Measurements from ENCODE around the gene PODNL1. TPM values are rescaled to one million over a fixed set of nuclear protein-coding genes. Genes with fewer than 3 reads are reported as not detected.
"Not testable (repeated sequence)": the region's sequence is repeated elsewhere in the genome, so short reads cannot be mapped to it uniquely, and the experiment has no call there.

Gene PODNL1
- polyA plus RNA-seq, 6 donors from 2014 or later = not detected

GRCh38 chr19:13981021-13981420 is 42.8 kb upstream of the PODNL1 start:
- Mint-ChIP-seq H3K36me3 (peaks cover 0 to 7% of the 10 kb centered on the region in 2 donors), H3K27ac (peak overlapping the region in 3 of 6 donors; percentile 39 to 57 (median 56)), H3K9me3 (no peaks in the 10 kb centered on the region), H3K4me3 (peak overlapping the region in 4 of 8 donors; percentile 12 to 76 (median 46)), H3K4me1 (peaks cover 24 to 46% (median 41%) of the 10 kb centered on the region in 3 donors), H3K27me3 (peaks cover 0 to 5% (median 0%) of the 10 kb centered on the region in 3 donors)
- ATAC-seq (ENCODE audit: low read depth in 2 of 2) (no peak), DNase-seq (no peak)

GRCh38 chr19:13980340-13980739 is 42.1 kb upstream of the PODNL1 start:
- Mint-ChIP-seq H3K27ac (no peak overlapping the region), H3K36me3 (peaks cover 0 to 14% of the 10 kb centered on the region in 2 donors), H3K27me3 (peaks cover 0 to 5% (median 0%) of the 10 kb centered on the region in 3 donors), H3K4me1 (peaks cover 24 to 45% (median 39%) of the 10 kb centered on the region in 3 donors), H3K4me3 (peak overlapping the region in 1 of 8 donors; percentile 77), H3K9me3 (no peaks in the 10 kb centered on the region)
- no peak for ATAC-seq (ENCODE audit: low read depth in 2 of 2)
- DNase-seq = no peak

DNA sequence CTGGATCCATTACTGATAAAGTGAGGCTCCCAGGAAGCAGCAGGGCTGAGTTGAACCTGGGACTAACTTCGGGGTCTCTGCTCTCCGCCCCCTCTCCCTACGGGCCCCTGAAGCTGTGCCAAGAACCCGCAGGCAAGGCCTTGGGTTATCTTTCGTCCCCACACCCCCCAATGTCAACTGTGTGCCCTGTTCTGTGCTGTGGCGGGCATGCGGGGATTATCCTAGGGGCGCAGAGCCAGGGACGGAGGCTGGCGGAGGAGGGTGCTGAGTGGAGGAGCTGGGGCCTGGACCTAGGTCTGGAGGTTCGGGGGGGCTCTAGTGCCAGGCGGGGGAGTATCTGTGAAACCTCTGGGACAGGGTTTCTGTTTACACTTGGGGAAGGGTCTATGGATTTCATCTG is 41.5 kb upstream of the PODNL1 start:
- ATAC-seq (ENCODE audit: low read depth in 2 of 2) (no peak), DNase-seq (no peak)
- H3K27me3 Mint-ChIP-seq = peaks cover 0 to 5% (median 0%) of the 10 kb centered on the region in 3 donors
- H3K27ac Mint-ChIP-seq = peak overlapping the region in 2 of 6 donors; percentile 15 to 86
- no peaks in the 10 kb centered on the region for H3K9me3 Mint-ChIP-seq
- peaks cover 0 to 14% of the 10 kb centered on the region in 2 donors for H3K36me3 Mint-ChIP-seq
- H3K4me3 Mint-ChIP-seq = peak overlapping the region in 7 of 8 donors; percentile 15 to 81 (median 57)
- peaks cover 21 to 40% (median 37%) of the 10 kb centered on the region in 3 donors for H3K4me1 Mint-ChIP-seq

DNA sequence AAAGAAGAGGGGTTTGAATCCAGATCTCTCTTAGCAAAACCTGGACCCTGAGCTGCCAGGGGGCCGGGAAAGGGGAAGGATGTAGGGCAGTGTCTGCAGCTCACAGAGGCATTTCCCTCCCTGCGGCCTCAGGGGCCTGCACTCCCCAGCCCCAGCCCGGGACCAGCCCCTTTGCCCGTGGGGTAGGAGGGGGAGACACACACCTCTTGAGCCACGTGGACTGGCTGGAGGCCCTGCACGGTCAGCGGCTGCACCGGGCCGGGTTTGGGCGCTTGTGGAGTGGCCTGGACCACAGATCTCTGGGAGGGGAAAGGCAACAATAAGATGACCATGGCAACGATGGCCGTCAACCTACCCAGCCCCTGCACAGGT is 41.0 kb upstream of the PODNL1 start:
- peak overlapping the region in 6 of 8 donors; percentile 42 to 81 (median 62) for H3K4me3 Mint-ChIP-seq
- peaks cover 0 to 5% (median 0%) of the 10 kb centered on the region in 3 donors for H3K27me3 Mint-ChIP-seq
- ATAC-seq (ENCODE audit: low read depth in 2 of 2) = peak; percentile 38 to 52
- H3K9me3 Mint-ChIP-seq = no peaks in the 10 kb centered on the region
- peaks cover 0 to 18% of the 10 kb centered on the region in 2 donors for H3K36me3 Mint-ChIP-seq
- no peak overlapping the region for H3K27ac Mint-ChIP-seq
- peaks cover 25 to 44% (median 34%) of the 10 kb centered on the region in 3 donors for H3K4me1 Mint-ChIP-seq
- DNase-seq = no peak

GRCh38 chr19:13978351-13979243 is 40.4 kb upstream of the PODNL1 start:
- Mint-ChIP-seq H3K27me3 (peaks cover 0 to 5% (median 0%) of the 10 kb centered on the region in 3 donors), H3K9me3 (no peaks in the 10 kb centered on the region), H3K4me3 (peak overlapping the region in 6 of 8 donors; percentile 57 to 82 (median 75)), H3K36me3 (peaks cover 0 to 20% of the 10 kb centered on the region in 2 donors), H3K27ac (peak overlapping the region in 1 of 6 donors; percentile 77), H3K4me1 (peaks cover 29 to 47% (median 37%) of the 10 kb centered on the region in 3 donors)
- peak; percentile 51 to 63 for ATAC-seq (ENCODE audit: low read depth in 2 of 2)
- no peak for DNase-seq

DNA sequence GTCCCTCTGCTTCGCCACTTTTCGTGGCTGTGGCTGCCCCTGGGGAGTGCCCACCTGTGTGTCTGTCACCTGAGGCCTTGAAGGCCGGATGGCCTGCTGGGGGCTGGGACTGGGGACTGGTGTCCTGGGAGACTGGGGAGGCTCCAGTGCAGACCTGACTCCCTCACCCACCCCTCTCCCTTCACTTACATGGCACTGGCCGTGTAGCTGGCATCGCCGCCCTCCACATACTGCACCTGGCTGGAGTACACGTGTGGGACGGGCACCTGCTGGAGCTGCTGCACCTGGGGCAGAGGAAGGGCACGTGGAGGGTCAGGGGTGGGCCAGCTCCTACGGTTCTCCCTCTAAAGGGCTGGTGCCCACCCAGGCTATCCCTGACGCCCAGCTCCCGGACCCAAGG is 39.6 kb upstream of the PODNL1 start:
- H3K27ac Mint-ChIP-seq = peak overlapping the region in 2 of 6 donors; percentile 41 to 77
- H3K27me3 Mint-ChIP-seq = peaks cover 0 to 5% (median 0%) of the 10 kb centered on the region in 3 donors
- DNase-seq (no peak), ATAC-seq (ENCODE audit: low read depth in 2 of 2) (no peak)
- peak overlapping the region in 5 of 8 donors; percentile 12 to 82 (median 73) for H3K4me3 Mint-ChIP-seq
- no peaks in the 10 kb centered on the region for H3K9me3 Mint-ChIP-seq
- peaks cover 0 to 20% of the 10 kb centered on the region in 2 donors for H3K36me3 Mint-ChIP-seq
- peaks cover 29 to 44% (median 35%) of the 10 kb centered on the region in 3 donors for H3K4me1 Mint-ChIP-seq

DNA sequence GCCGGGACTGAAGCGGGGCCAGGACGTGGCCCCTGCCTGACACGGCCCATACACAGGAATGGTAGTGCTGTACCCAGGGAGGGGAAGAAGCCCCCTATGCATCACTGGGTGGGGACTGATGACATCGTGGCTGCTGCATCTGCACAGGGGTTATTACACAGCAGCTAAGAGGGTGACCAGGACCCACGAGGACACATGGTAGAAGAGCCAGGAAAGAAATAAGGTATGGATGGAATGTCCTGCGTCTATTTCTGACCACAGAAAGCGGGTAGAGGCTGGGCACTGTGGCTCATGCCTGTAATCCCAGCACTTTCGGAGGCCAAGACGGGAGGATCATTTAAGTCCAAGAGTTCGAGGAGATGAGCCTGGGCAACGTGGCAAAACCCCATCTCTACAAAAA is 38.2 kb upstream of the PODNL1 start:
- Mint-ChIP-seq H3K27ac (peak overlapping the region in 2 of 6 donors; percentile 47 to 72), H3K27me3 (peaks cover 0 to 5% (median 0%) of the 10 kb centered on the region in 3 donors), H3K9me3 (no peaks in the 10 kb centered on the region), H3K4me3 (peak overlapping the region in 3 of 8 donors; percentile 30 to 76 (median 41)), H3K4me1 (peaks cover 25 to 38% (median 26%) of the 10 kb centered on the region in 3 donors), H3K36me3 (peaks cover 0 to 20% of the 10 kb centered on the region in 2 donors)
- no peak for DNase-seq
- ATAC-seq (ENCODE audit: low read depth in 2 of 2) = no peak

DNA sequence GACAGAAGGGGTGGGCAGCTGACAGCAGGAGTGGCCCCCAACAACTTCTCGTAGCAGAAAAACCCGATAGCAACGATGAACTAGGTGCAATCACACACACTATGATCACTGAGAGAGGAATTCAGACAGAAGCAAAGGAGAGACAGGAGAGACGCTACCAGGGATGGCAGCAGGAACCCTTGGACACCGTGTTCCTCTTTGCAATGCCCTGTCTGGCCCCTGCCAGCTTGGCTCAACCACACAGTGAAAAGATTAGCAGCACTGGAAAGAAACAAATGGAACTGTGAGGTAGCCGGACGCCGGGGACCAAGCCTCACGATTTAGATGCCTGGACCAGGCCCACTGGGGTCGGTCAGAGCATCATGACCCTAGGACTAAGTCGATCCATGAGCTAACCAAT is 37.7 kb upstream of the PODNL1 start:
- Mint-ChIP-seq H3K4me3 (peak overlapping the region in 1 of 8 donors; percentile 72), H3K27ac (peak overlapping the region in 3 of 6 donors; percentile 26 to 54 (median 51)), H3K9me3 (no peaks in the 10 kb centered on the region), H3K27me3 (peaks cover 0 to 5% (median 0%) of the 10 kb centered on the region in 3 donors), H3K36me3 (peaks cover 0 to 20% of the 10 kb centered on the region in 2 donors), H3K4me1 (peaks cover 21 to 38% (median 24%) of the 10 kb centered on the region in 3 donors)
- ATAC-seq (ENCODE audit: low read depth in 2 of 2) (no peak), DNase-seq (no peak)

DNA sequence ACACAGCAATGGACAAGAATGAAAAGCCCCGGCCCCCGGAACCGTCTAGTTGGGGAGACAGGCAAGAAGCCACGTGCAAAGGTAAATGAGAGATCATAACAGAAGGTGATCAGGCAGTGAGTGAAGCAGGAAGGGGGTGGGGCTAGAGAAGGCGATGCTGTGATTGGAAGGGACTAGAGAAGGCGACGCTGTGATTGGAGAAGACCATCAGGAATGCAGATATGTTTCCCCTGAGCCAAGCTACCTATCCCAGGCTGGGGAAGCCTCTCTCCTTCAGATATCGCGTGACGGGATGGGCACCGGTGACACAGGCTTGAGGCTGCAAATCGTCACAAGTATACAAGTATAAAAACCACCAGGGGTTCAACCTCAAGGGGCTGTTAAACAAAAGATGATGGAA is 35.9 kb upstream of the PODNL1 start:
- no peaks in the 10 kb centered on the region for H3K27me3 Mint-ChIP-seq
- H3K9me3 Mint-ChIP-seq = no peaks in the 10 kb centered on the region

GRCh38 chr19:13973479-13973878 is 35.3 kb upstream of the PODNL1 start:
- ATAC-seq (ENCODE audit: low read depth in 2 of 2); H3K9me3 Mint-ChIP-seq; DNase-seq; H3K27me3 Mint-ChIP-seq; H3K4me3 Mint-ChIP-seq; H3K27ac Mint-ChIP-seq: not testable (repeated sequence)
- Mint-ChIP-seq H3K36me3 (peaks cover 0 to 20% of the 10 kb centered on the region in 2 donors), H3K4me1 (peaks cover 11 to 27% (median 20%) of the 10 kb centered on the region in 3 donors)

More for the DNA sequence above, 35.9 kb upstream of the PODNL1 start:
- Mint-ChIP-seq H3K36me3 (peaks cover 0 to 20% of the 10 kb centered on the region in 2 donors), H3K4me1 (peaks cover 11 to 29% (median 20%) of the 10 kb centered on the region in 3 donors), H3K27ac (peak overlapping the region in 2 of 6 donors; percentile 1 to 22), H3K4me3 (no peak overlapping the region)
- no peak for DNase-seq
- ATAC-seq (ENCODE audit: low read depth in 2 of 2) = no peak

- Mint-ChIP-seq H3K27ac (no peak overlapping the region), H3K27me3 (no peaks in the 10 kb centered on the region)
These were observed 34.3 kb upstream of the PODNL1 start for GRCh38 chr19:13972368-13973155.

DNA sequence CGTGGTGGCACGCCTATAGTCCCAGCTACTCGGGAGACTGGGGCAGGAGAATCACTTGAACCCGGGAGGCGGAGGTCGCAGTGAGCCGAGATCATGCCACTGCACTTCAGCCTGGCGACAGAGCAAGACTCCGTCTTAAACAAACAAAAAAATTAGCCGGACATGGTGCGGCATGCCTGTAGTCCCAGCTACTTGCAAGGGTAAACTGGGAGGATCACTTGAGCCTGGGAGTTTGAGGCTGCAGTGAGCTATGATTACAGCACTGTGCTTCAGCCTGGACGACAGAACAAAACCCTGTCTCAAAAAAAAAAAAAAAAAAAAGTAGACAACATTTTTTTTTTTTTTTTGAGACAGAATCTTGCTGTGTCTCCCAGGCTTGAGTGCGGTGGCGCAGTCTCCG is 33.7 kb upstream of the PODNL1 start:
- DNase-seq; H3K27me3 Mint-ChIP-seq; ATAC-seq (ENCODE audit: low read depth in 2 of 2); H3K27ac Mint-ChIP-seq; H3K4me3 Mint-ChIP-seq; H3K9me3 Mint-ChIP-seq: not testable (repeated sequence)
- Mint-ChIP-seq H3K36me3 (peaks cover 0 to 20% of the 10 kb centered on the region in 2 donors), H3K4me1 (peaks cover 11 to 19% (median 16%) of the 10 kb centered on the region in 3 donors)

More at GRCh38 chr19:13972368-13973155, 34.3 kb upstream of the PODNL1 start:
- DNase-seq = no peak
- ATAC-seq (ENCODE audit: low read depth in 2 of 2) = no peak
- Mint-ChIP-seq H3K4me1 (peaks cover 11 to 19% (median 16%) of the 10 kb centered on the region in 3 donors), H3K4me3 (no peak overlapping the region), H3K9me3 (no peaks in the 10 kb centered on the region), H3K36me3 (peaks cover 0 to 20% of the 10 kb centered on the region in 2 donors)

- no peak for DNase-seq
- Mint-ChIP-seq H3K27me3 (no peaks in the 10 kb centered on the region), H3K9me3 (no peaks in the 10 kb centered on the region), H3K4me3 (no peak overlapping the region), H3K27ac (no peak overlapping the region), H3K4me1 (peaks cover 3 to 9% (median 8%) of the 10 kb centered on the region in 3 donors), H3K36me3 (peaks cover under 1 to 6% of the 10 kb centered on the region in 2 donors)
- no peak for ATAC-seq (ENCODE audit: low read depth in 2 of 2)
These were observed 31.7 kb upstream of the PODNL1 start for GRCh38 chr19:13969897-13970296.

Measured in naive B cell (primary cell).